Stimulated activated naive CD4-positive, alpha-beta T cell treated with Interleukin-2 at 50 U/mL for 16 hours (primary cell): ENCODE data around the gene SERPINE1.

Experiments
- DNase-seq: peaks from one replicate; lab custom pipeline; 2025; lab: John Stamatoyannopoulos, UW

The SERPINE1 gene

DNA sequence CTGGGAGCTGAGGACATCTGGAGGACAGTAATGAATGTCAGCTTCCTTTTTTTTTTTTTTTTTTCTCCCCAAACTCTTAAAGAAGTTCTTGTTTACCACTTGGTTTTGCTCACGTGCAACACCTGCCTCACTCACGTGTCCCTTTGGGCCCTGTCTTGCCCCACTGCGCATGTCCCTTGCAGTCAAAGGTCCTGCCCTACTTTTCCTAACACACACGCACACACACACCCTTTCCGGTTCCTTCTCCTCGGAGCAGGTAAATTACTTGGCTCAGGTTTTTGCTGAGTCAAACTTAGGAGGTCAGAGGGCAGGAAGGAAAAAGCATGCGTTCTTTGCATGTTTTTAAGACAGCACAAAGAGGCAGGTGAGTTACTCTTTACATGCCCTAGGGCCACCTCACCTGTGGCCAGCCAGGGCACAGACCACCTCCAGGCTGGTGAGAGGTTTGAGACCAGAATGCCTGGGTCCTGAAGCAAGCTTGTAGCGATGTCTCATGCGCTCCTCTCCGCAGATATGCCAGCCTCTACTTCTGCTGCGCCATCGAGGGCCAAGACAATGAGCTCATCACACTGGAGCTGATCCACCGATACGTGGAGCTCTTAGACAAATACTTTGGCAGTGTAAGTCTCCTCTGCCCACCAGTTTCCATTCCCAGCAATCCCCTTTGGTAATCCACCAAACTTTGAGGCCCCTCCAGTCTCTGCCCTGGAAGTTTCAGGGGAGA, 30.1 kb downstream of the SERPINE1 start:
- DNase-seq: no peak

DNA sequence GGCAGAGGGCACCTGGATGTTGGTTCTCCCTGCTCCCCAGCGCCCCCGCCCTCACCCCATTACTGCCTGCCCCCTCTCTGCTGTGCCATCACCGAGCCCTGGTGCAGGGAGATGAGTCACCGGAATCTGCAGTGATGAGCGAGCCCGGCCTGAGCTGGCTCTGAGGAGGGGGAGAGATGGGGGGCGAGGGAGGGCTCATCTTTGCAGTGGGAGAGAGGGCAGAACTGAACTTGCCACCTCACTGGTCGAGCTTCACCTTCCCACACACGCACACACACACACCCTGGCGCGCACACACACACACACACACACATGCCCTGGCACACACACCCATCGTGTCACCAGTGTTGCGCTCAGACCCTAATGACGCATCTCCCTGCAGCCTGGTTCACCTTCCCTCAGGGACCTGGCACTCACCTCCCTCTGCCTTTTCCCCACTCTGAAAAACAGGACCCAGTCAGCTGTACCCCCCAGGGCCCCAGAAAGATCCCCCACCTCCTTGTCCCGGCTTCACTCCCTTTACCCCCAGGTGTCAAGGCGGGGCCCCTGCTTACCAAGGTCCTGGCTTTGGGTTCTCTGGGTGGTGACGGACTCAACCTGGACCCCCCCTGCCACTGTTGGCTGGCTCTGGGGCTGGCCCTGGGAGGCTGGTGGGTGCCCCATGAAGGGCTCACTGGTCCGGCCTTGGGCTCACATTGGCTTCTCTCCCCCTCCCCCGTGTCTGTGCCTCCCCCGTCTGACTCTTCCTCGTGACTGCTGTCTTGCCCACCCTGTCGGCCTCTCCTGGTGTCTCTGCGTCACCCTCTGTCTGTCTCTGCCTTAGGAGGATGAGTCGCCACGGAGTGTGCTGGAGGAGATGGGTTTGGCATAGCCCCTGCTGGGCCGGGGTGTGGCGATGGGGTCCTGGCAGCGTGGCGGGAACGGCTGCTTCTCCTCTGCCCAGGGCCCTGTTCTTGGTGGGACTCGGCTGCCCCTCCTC, 33.1 kb downstream of the SERPINE1 start:
- DNase-seq: no peak

DNA sequence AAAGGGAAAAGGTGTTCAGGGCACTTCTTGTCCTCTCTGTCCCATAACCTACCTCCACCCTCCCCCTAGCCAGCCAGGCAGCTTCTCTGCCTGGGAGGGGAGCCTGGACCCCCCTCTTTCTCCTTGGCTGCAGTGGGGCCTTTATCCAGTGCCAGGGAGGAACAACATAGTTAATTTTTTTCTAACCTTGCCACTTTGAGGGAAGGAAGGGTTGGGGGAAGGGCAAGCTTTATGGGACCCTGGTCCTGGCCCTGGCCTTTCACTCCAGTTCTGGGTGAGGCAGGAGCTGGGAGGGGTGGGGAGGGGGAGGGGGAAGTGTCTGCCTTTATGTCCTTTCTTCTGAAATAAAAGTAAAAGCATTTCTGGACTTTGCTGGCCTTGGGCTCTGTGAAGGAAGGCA, 34.0 kb downstream of the SERPINE1 start:
- DNase-seq: no peak

DNA sequence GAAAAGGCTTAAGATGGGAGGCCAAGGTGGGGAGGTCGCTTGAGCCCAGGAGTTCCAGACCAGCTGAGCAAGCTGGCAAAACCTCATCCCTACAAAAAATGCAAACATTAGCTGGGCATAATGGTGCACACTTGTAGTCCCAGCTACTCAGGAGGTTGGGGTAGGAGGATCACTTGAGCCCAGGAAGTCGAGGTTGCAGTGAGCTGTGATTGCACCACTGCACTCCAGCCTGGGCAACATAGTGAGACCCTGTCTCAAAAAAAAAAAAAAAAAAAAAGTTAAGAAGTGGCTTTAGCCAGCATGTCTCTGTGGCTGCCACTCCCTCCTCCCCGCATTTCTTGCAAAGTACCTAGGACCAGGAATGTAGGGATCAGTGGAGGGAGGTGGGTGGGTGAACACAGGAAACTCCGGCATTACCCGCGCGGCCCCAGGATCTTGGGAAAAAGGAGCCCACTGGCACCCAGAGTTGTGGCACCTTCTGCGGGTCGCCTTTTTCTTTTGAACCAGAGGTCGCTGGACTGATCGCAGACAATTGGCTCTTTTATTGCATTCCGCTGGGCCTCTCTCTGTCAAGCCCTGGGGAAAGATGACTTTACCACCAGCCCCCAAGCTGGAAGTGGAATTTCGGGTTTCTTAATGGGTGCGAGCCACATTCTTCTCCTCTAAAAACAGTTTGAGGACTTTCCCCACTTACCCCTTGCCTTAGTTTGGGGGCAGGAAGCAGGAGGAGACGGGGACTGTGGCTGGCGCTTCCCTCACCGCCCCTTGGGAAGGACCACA, 35.0 kb downstream of the SERPINE1 start:
- no peak for DNase-seq

DNA sequence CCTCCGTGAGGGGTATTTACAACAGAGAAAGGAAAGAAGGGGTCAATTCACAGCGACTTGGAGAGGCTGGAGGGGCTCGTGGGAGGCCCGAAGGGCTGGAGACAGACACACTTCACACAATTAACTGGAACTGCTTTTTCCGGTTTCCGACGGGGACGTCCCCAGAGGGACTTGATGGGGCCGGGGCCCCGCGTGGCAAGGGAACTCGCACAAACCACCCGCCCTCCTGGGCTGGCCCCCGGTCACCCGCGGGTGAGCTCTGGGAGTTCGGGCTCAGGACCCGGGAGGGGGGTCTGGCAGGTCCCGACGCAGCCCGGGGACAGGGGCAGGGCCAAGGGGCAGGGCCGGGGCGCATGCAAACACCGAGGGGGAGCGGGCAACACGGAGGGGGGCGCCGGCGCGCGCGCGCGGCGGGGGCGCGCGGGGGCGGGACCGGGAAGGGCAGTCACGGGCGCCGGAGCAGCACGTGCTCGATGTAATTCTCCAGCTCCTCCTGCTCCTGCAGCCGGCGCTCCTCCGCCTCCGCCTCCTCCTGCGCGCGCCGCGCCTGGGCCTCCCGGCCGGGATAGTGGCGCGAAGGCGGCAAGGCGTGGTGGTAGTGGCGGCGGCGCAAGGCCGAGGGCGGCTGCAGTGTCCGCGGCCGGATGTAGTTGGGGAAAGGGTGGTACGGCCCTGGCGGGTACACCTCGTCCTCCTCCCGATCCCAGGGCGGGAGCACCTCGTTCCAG, 35.8 kb downstream of the SERPINE1 start:
- no peak for DNase-seq

DNA sequence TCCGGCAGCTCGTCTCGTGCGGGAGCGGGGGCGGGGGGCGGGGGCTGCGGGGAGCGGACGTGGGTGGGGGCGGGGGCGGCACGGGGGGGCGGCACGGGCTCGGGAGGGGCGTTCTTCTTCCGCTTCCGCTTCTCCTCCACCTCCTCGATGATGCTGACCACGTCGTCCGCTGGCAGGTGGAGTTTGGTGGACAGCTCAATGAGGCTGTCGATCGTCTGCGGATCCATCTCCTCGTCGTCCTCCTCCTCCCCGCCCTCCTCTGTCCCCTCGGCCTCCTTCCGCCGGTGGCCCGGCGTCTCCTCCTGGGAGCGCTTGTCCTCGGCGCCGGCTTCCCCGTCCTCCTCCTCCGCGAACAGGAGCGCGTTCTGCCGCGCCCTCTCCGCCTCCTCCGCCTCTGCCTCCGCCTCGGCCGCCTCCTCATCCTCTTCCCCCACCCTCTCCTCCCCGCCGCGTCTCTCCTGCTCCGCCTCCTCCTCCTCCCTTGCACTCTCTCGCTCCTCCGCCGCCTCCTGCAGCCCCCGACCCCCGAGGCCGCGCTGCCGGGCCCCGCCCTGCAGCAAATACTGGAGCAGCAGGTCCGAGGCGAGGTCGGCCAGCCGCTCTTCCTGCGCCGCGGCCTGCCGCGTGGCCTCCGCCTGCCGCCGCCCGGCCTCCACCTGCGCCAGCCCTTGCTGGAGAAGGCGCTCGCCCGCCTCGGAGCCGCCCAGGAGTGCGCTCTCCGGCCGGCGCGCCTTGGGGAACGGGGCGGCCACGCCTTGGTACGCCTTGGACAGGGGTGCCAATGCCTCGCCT, 36.6 kb downstream of the SERPINE1 start:
- no peak for DNase-seq

DNA sequence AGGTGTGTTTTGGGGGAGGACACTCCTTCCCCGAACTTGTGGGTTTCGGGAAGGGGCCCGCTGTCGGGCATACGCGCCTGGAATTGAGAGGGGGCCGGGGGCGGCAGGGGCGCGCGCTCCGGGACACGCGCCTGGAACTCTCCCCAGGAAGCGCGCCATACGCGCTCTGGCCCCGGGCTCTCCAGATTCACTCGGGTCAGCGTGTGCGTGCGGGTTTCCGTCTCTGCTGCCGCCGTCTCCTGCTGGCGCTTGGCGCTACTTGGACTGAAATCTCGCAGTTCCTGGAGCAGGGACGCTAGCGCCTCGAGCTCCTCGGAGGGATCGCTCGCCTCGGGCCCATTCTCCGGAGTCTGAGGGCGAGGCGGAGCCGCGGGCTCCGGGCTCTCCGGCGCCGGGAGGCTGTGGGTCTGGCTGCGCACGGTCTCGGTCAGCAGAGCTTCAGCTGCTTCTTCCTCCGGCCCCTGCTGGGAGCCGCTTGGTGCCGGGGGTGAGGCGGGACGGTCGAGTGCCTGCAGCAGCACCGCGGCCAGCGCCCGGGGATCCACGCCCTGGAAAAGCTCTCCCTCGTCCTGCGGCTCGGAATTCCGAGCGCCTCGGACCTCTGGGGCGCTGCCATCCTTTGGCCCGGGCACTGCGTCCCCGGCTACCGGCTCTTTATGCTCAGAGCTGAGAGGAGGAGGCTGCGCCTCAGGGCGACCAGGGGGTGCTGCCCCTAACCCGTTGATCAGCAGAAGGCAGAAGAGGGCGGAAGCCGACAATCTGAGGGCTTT, 37.4 kb downstream of the SERPINE1 start:
- no peak for DNase-seq

DNA sequence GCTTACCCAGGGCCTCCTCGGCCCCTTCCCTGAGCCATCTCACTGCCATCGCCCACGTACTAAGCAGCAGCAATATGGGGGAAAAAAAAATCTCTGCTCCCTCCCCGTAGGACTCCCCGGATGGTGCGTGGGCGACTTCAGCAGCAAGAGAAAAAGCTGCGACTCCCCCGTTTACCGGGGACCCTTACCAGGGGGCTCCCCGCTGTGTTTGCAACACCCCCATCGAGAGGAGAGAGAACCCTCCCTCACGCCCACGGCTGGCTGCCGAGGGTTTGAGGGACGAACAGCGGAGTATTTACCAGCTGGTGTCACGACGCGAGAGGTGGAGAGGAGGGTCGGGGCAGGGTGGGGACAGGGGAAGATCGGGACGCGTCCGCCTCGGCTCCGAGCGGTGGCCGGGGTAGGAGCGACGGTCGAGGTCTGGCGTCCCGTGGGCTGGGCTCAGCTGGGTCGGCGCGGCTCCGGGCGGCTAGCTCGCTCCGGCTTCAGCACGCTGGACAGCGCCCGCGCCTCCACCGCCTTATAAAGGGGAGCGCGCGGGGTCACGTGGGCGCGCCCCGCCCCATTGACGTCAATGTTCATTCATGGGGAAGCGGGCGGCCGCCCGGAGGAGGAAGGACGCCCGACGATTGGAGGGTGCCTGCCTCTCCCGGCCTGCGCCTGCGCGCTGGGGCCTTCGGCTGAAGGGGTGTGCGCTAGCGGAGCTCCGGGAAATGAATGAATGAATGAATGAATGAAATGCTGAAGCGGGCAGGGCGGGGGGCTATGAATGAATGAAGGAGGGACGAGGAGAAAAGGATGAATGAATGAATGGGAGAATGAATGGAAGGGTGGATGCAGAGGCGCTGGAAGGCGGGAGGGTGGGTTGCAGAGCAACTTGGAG, 38.4 kb downstream of the SERPINE1 start, which contains the start of gene VGF:
Gene VGF (minus strand): TSS at position 495 of the 883 bp plus-strand sequence. CDS start 726 bp downstream, outside the sequence.
- DNase-seq: peak; percentile 85

DNA sequence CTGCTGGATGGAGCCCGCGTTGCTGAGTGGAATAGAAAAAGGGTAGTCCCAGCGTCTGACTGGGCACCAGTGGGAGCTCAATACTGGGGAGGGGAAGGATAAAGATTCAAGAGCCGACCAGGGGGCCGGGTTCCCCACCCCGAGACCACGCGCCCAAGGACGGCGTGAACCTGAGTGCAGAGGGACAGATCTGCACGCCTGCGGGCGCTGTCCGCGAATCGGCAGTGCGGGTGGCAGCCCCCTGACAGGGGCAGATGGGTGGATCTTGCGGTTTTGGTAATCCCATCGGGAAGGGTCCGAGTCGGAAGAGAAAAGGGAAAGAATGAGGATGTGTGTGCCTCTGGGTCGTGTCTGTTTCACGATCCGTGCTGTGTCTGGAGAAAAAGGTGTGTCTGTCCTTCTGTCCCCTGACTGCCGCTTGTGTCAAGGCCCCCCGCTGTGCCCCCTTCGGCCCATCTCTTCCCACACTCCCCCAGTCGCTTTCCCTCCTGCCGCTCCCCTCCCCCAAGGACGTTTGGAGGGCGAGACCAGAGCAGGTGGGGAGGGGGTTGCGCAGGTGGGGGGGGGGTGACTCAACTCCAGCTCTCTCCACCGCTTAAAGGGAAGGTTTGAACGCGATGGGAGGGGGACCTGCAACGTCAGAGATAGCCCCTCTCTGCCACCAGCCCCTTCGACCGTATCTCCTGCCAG, 39.2 kb downstream of the SERPINE1 start:
- no peak for DNase-seq

DNA sequence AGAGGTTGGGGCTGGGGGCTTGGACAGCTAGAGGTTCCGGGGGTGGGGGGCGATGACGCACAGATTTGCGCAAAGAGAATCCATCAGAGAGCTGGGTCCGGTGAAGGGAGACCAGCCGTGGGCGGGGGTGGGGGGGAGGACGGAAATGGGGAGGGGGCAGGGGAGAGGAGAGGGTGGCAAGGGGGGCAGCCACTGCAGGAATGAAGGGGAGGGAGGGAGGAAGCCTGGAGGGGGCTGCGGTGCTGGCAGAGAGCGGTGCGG, 39.7 kb downstream of the SERPINE1 start:
- no peak for DNase-seq

DNA sequence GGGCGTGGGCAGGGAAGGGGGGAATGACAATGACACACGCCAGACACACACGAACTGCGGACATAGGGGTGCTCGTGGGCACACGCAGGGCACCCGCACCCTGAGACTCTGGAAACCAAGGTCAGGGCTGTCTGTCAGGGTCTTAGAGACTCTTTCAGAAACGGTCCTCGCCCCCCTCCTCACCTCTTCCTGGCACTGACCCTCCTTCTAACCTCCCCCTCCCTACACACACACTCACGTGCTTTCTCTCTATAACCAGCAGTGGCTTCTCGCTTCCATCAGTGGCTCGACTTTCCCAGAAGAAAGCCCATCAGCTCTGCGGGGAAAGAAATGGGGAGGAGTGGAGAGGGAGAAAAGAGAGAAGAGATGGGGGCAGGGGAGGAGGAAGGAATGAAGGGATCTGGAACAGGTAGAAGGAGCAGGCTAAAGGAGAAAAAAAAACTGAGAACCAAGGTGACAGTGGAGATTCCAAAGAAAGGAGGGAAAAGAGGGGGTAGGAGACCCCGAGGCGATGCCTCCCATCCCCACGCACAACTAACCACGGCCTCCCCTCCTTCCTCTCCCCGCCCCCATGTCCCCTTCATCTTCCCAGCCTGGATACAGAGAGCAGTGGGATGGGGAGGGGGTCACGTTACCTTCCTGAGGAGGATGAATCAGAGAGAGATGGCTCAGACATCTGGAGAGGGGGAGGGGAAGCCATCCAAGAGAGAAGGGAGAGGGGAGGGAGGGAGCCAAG, 40.2 kb downstream of the SERPINE1 start:
- no peak for DNase-seq

DNA sequence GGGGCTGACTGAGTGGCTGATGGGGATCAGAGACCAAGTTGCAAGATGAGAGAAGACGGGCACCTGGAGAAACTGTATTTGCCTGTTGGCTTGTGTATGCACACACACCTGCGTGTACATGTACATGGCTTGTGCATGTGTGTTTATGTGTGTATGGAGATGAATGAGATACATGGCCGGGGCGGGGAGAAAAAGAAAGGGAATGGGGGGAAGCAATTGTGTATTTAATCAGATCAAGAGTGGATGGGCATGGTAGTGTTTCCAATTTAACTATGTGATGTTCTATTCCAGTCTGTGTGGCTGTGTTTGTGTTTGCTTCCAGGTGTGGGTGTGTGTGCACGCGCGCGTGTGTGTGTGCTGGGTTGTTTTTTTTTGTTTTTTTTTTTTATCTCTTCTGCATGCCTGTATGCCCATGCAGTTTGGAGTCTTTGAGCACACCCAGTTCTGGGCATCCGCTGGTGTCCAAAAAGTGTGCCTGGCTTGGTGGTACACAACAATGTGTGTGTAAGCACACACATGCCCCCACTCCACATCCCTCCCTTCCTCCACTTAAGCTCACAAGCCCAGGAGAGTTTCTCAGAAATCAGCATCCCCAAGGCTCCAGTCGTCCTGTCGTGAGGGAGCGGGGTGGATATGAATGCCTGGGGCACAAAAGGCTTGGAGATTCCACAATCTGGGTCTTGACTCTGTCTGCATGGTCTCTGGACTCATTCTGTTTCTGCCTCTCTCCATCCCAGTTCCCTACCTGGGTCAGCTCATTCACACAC, 40.9 kb downstream of the SERPINE1 start:
- no peak for DNase-seq

DNA sequence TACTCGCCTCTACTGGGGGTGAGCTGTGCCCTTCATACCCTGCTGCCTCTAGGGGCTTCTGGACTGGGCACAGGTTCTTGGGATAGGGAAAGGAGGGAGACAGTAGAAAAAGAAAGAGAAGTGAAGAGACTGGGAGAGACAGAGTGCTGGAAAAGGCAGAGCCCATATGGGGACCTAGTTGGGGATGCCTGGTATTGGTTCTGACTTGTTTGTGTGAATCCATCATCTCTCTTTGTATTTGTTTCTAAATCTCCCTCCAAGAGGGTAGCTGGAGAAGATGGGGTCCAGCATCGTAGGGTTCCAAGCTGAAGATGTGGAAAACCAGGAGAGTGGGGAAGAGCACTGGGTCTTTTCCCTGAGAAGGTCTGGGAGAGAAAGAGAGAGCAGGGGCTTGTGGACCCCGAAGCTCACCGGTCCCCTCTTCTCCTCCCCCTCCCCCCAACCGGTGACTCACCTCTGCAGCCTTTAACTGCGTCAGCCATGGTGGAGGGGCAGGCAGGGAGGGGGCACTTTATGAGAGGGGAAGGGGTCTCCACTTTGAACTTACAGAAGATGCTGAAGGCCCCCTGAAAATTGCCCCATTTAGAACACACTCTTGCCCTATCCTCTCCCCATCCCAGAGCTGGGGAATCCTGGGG, 41.6 kb downstream of the SERPINE1 start:
- no peak for DNase-seq

DNA sequence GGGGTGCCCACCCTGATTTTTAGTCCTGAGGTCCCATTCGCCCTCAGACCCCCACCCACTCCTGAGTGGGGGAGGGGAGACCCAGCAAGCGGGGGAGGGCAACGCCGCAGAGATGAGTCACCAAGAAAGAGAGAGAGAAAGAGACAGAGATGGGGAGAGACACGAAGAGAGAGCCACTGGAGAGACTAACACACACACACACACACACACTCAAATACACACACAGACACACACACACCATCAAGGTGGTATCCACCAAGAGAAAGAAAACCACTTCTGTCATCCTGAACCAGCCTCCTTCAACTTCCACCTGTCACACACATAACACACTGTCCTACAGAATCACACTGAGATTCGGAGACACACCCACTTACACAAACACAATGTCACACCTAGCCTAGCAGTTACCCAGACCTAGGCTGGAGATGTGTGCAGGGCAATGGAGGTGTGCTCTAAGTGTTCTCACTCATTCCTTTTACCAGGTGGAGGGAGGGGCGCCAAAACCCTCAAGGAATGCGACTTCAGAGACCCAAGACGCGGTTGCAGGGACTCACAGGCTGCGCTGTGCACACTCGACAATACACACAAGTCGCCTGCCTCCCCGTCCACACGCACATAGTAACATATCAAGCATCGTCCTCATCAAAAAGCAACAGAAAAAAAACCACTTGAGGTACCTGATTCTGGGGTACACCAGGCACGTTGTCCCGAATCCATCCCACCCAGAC, 42.4 kb downstream of the SERPINE1 start:
- no peak for DNase-seq

DNA sequence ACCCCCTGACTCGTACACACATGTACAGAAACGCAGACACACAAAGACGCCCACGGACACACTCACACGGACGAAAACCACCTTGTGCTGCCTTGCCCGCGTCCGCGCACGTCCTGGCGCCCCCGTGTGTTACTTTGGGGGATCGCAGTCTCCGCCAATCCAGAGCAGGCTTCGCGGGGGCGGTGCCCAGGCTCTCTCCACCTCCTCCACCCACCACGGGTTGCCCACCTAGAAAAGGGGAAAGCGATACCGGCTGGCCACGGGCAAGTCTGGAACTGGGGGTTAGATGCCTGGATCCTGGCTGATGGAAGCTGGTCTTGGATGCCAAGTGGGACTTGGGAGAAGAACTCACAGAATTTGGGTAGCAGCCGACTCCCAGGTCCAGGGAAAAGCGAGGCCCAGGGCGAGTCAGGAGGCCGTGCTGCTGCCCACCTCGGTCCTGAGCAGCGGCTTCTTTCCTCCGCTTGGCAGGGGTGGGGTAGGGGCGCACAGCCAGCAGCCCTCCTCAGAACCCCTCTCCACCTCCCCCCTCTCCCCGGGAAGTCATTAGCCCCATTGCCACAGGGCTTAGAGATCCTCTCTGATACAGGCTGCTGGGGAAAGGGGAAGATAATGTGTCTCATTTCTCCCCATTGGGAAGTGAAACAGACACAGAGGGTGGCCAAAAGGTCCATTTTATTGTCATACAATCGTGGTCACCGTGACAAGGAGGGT, 43.1 kb downstream of the SERPINE1 start:
- DNase-seq: peak; percentile 76
